ENCODE results near the gene TGM2.

DNA sequence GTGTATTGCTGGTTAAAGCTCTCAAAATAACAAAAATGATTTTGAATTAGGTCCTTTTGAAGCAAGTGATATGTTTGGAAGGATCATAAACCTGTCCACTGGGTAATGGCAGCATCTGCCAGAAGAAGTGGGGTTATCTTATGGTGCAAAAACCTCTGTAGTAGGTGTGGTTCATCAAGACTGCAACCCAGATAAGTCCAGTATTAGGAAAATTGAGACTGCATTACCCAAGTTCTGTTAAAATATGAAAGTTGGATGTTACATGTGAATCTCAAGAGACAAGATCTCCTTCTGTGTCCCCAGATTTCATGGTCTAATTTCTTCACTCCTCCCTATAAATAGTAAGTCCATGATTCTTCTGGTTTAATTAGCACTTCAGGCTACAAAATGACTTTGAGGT, 72.2 kb downstream of the TGM2 start:
- TF ChIP-seq RBM39 (optimal IDR thresholded peaks at IDR 0.05; ENCODE audit: low read depth, low read length) (no peak), TEAD2 (tag; IDR thresholded peaks at IDR 0.05) (no peak), IRF1 (CRISPR knock-in tag; IDR thresholded peaks at IDR 0.05; ENCODE audit: borderline replicate concordance) (no peak), EGR1 (conservative IDR thresholded peaks at IDR 0.05) (no peak), RFX5 (IDR thresholded peaks at IDR 0.05; ENCODE audit: low read depth, low read length) (no peak), MCM3 (IDR thresholded peaks at IDR 0.05) (no peak), MYC (IDR thresholded peaks at IDR 0.05; ENCODE audit: low read depth, low read length) (no peak), MYC (CRISPR knock-in tag; IDR thresholded peaks at IDR 0.05; ENCODE audit: borderline replicate concordance, low read depth) (no peak), SMAD4 (CRISPR knock-in tag; conservative IDR thresholded peaks at IDR 0.05) (no peak), BRD9 (IDR thresholded peaks at IDR 0.05; ENCODE audit: low read depth, partially characterized antibody) (no peak), SREBF2 (CRISPR knock-in tag; IDR thresholded peaks at IDR 0.05) (no peak), POLR2A (conservative IDR thresholded peaks at IDR 0.05) (no peak)
- TF ChIP-seq, protein P1, sequence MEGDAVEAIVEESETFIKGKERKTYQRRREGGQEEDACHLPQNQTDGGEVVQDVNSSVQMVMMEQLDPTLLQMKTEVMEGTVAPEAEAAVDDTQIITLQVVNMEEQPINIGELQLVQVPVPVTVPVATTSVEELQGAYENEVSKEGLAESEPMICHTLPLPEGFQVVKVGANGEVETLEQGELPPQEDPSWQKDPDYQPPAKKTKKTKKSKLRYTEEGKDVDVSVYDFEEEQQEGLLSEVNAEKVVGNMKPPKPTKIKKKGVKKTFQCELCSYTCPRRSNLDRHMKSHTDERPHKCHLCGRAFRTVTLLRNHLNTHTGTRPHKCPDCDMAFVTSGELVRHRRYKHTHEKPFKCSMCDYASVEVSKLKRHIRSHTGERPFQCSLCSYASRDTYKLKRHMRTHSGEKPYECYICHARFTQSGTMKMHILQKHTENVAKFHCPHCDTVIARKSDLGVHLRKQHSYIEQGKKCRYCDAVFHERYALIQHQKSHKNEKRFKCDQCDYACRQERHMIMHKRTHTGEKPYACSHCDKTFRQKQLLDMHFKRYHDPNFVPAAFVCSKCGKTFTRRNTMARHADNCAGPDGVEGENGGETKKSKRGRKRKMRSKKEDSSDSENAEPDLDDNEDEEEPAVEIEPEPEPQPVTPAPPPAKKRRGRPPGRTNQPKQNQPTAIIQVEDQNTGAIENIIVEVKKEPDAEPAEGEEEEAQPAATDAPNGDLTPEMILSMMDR (IDR thresholded peaks at IDR 0.05 in 2 of 3, conservative IDR thresholded peaks at IDR 0.05 in 1 of 3; ENCODE audit: insufficient read depth in 2 of 3, low read depth in 1 of 3, low read length in 3 of 3), result no peak
- TF ChIP-seq, protein P2, sequence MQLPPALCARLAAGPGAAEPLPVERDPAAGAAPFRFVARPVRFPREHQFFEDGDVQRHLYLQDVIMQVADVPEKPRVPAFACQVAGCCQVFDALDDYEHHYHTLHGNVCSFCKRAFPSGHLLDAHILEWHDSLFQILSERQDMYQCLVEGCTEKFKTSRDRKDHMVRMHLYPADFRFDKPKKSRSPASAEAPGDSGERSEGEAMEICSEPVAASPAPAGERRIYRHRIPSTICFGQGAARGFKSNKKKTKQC (CRISPR knock-in tag; IDR thresholded peaks at IDR 0.05), result no peak
